Spleen (tissue), 11 donors: ENCODE data around the gene CAMTA1. TPM values are rescaled to one million over a fixed set of nuclear protein-coding genes. Genes with fewer than 3 reads are reported as not detected.

ENCODE experiments used
- DNase-seq: peaks from one replicate; pipeline ENCODE4 v3.0.0-alpha.2; 2020
- H3K27ac ChIP-seq, 8 donors: fragments of 200-600 bp; sonication (generic) in 7 of 8; 1 replicate in 4 of 8; 2 replicates in 4 of 8; pipeline versions ENCODE4 v1.5.0 to v1.8.0; 2016 to 2021; ENCODE audit warnings: inconsistent platforms in 4 of 8, mild to moderate bottlenecking in 4 of 8, moderate library complexity in 1 of 8
- H3K27me3 ChIP-seq, 7 donors: fragments of 200-600 bp; sonication (generic) in 6 of 7; replicated peaks in 1 of 7; 1 replicate in 4 of 7; 2 replicates in 3 of 7; pipeline versions ENCODE4 v1.5.0 to v1.8.0; 2016 to 2021; ENCODE audit warnings: inconsistent platforms in 3 of 7, mild to moderate bottlenecking in 1 of 7
- H3K36me3 ChIP-seq, 6 donors: fragments of 200-600 bp; sonication (generic) in 5 of 6; 1 replicate in 4 of 6; 2 replicates in 2 of 6; pipeline versions ENCODE4 v1.5.0 to v1.8.0; 2016 to 2021; ENCODE audit warnings: inconsistent platforms in 2 of 6
- H3K4me1 ChIP-seq, 6 donors: fragments of 200-600 bp; sonication (generic) in 5 of 6; 1 replicate in 3 of 6; 2 replicates in 3 of 6; pipeline versions ENCODE4 v1.5.0 to v1.8.0; 2016 to 2021; ENCODE audit warnings: inconsistent platforms in 3 of 6
- H3K4me3 ChIP-seq, 8 donors: fragments of 200-600 bp; sonication (generic) in 7 of 8; 1 replicate in 4 of 8; 2 replicates in 4 of 8; pipeline versions ENCODE4 v1.5.0 to v1.8.0; 2016 to 2021; ENCODE audit warnings: inconsistent platforms in 4 of 8, mild to moderate bottlenecking in 4 of 8, moderate library complexity in 2 of 8
- H3K9me3 ChIP-seq, 8 donors: fragments of 200-600 bp; sonication (generic) in 7 of 8; 1 replicate in 4 of 8; 2 replicates in 4 of 8; pipeline versions ENCODE4 v1.5.0 to v1.8.0; 2016 to 2021; ENCODE audit warnings: inconsistent platforms in 4 of 8
- CTCF ChIP-seq, 11 experiments: fragments of 200-600 bp in 7 of 11; fragments of 450-650 bp in 4 of 11; sonication (generic) in 4 of 11; IDR thresholded peaks in 8 of 11; conservative IDR thresholded peaks in 3 of 11; 1 replicate in 7 of 11; 2 replicates in 4 of 11; pipeline versions ENCODE4 v1.4.0 to v1.8.0; 2016 to 2021; ENCODE audit warnings: antibody characterized with exemption in 11 of 11, inconsistent platforms in 4 of 11, mild to moderate bottlenecking in 1 of 11
- POLR2A ChIP-seq, 3 donors: fragments of 450-650 bp; IDR thresholded peaks; one replicate each; pipeline ENCODE4 v1.5.1; 2017; ENCODE audit warnings: antibody characterized with exemption in 3 of 3, mild to moderate bottlenecking in 1 of 3
- POLR2AphosphoS5 ChIP-seq, 3 donors: sonication (generic); formaldehyde crosslinking; IDR thresholded peaks; one replicate each; pipeline ENCODE4 v1.5.1; 2017; ENCODE audit warnings: antibody characterized with exemption in 3 of 3
- WGBS, 5 donors: extraction: QIAGEN DNeasy Blood & Tissue Kit in 3 of 5; methylation state at CpG; one replicate each; pipeline versions ENCODE4 v1.1.5 to v1.1.7; 2013 to 2018; 5-methylcytosine and 5-hydroxymethylcytosine counted together
- intact Hi-C: fragments of 100-400 bp; cut with DNase I; formaldehyde crosslinking; loops from one replicate; pipeline ENCODE4 v1.15.0; 2023; ENCODE audit warnings: low total_unique reads
- polyA plus RNA-seq, 3 donors: library from polyadenylated mRNA; stranded (reverse); fragments of 200-250 nt; gene quantifications; one replicate each; pipeline ENCODE4 v1.2.1, GENCODE V29; 2013
- total RNA-seq, 7 donors: library from RNA; depleted of rRNA in 3 of 7; stranded (reverse); fragments of >200 nt in 3 of 7; fragmentation: NEBNext Ultra II Directional in 4 of 7; extraction: Animal tissue kit (Norgen Biotek cat#: 25700) in 4 of 7; gene quantifications; one replicate each; pipeline versions ENCODE4 v1.1.0 to v1.2.1, GENCODE V29; 2016 to 2021
- donor health status: healthy with polysubstance abuse.
- donor health status: DM: no; HTN: no; CAD: no; lungs with moderate emphysema.
- donor health status: DM: no; HTN: no; CAD: no.
- donor health status: Bipolar disorder and iron deficiency.
- donor health status: healthy.
- donor health status: DM: no; HTN: no; CAD: no.
- donor health status: DM: yes; HTN: yes; CAD: no.

CAMTA1 gene
- total and polyA plus RNA-seq, 10 donors: 53.0 to 106 (median 77.3) TPM

GRCh38 chr1:7616953-7617352 lies 831.7 kb downstream of the CAMTA1 start:
- no peak for TF ChIP-seq CTCF (IDR thresholded peaks at IDR 0.05 in 8 of 11, conservative IDR thresholded peaks at IDR 0.05 in 3 of 11)
- no peak for TF ChIP-seq POLR2AphosphoS5 (IDR thresholded peaks at IDR 0.05)
- no peak for TF ChIP-seq POLR2A (IDR thresholded peaks at IDR 0.05)
- no peaks in the 10 kb centered on the region for H3K36me3 ChIP-seq
- peaks cover 0 to 41% (median 0%) of the 10 kb centered on the region in 7 donors for H3K27me3 ChIP-seq
- H3K4me1 ChIP-seq: peaks cover 0 to 5% (median 0%) of the 10 kb centered on the region in 6 donors
- 41 to 69% (median 55%) methylated on average over 10 of the region's 10 CpGs for WGBS, 5 donors
- no peak overlapping the region for H3K4me3 ChIP-seq
- peak; percentile 39 for DNase-seq
- intact Hi-C loops: no loop called here
- no peaks in the 10 kb centered on the region for H3K9me3 ChIP-seq
- no peak overlapping the region for H3K27ac ChIP-seq

GRCh38 chr1:7617826-7618225 lies 832.6 kb downstream of the CAMTA1 start:
- DNase-seq: peak; percentile 18
- Histone ChIP-seq H3K4me3 (no peak overlapping the region), H3K9me3 (no peaks in the 10 kb centered on the region), H3K4me1 (peaks cover 0 to 5% (median 0%) of the 10 kb centered on the region in 6 donors), H3K36me3 (no peaks in the 10 kb centered on the region), H3K27me3 (peaks cover 0 to 46% (median 0%) of the 10 kb centered on the region in 7 donors), H3K27ac (no peak overlapping the region)
- TF ChIP-seq POLR2AphosphoS5 (IDR thresholded peaks at IDR 0.05): no peak
- no peak for TF ChIP-seq POLR2A (IDR thresholded peaks at IDR 0.05)
- WGBS, 5 donors: 67 to 82% (median 78%) methylated on average over 3 of the region's 3 CpGs
- intact Hi-C loops: no loop called here

- H3K4me3 ChIP-seq: no peak overlapping the region
- peaks cover 0 to 44% (median 0%) of the 10 kb centered on the region in 7 donors for H3K27me3 ChIP-seq
- intact Hi-C loops: no loop called here
- no peaks in the 10 kb centered on the region for H3K9me3 ChIP-seq
- no peaks in the 10 kb centered on the region for H3K36me3 ChIP-seq
- no peak overlapping the region for H3K27ac ChIP-seq
- DNase-seq: peak; percentile 22
- no peak for TF ChIP-seq POLR2AphosphoS5 (IDR thresholded peaks at IDR 0.05)
- TF ChIP-seq CTCF (IDR thresholded peaks at IDR 0.05 in 8 of 11, conservative IDR thresholded peaks at IDR 0.05 in 3 of 11): no peak
- TF ChIP-seq POLR2A (IDR thresholded peaks at IDR 0.05): no peak
- H3K4me1 ChIP-seq: peaks cover 0 to 5% (median 0%) of the 10 kb centered on the region in 6 donors
- WGBS, 5 donors: 75 to 82% (median 79%) methylated on average over 4 of the region's 4 CpGs
Observed at GRCh38 chr1:7620196-7620595, 834.9 kb downstream of the CAMTA1 start.

- no peak for TF ChIP-seq POLR2AphosphoS5 (IDR thresholded peaks at IDR 0.05)
- H3K27me3 ChIP-seq: peaks cover 0 to 53% (median 0%) of the 10 kb centered on the region in 7 donors
- H3K4me3 ChIP-seq: no peak overlapping the region
- peak; percentile 24 for DNase-seq
- intact Hi-C loops: no loop called here
- H3K4me1 ChIP-seq: peaks cover 0 to 1% (median 0%) of the 10 kb centered on the region in 6 donors
- no peaks in the 10 kb centered on the region for H3K9me3 ChIP-seq
- no peak overlapping the region for H3K27ac ChIP-seq
- WGBS, 5 donors: 58 to 61% (median 59%) methylated on average over 20 to 24 of the region's 24 CpGs
- H3K36me3 ChIP-seq: no peaks in the 10 kb centered on the region
Observed at GRCh38 chr1:7621334-7622219, 836.3 kb downstream of the CAMTA1 start.

- 77 to 92% (median 85%) methylated on average over 8 of the region's 8 CpGs for WGBS, 5 donors
- peak; percentile 21 for DNase-seq
Observed at GRCh38 chr1:7623842-7624241, 838.6 kb downstream of the CAMTA1 start.

More at GRCh38 chr1:7623842-7624241, 838.6 kb downstream of the CAMTA1 start:
- TF ChIP-seq CTCF (IDR thresholded peaks at IDR 0.05 in 8 of 11, conservative IDR thresholded peaks at IDR 0.05 in 3 of 11) (no peak), POLR2AphosphoS5 (IDR thresholded peaks at IDR 0.05) (no peak), POLR2A (IDR thresholded peaks at IDR 0.05) (no peak)
- intact Hi-C loops: no loop called here
- H3K4me3 ChIP-seq: no peak overlapping the region
- no peak overlapping the region for H3K27ac ChIP-seq
- H3K36me3 ChIP-seq: no peaks in the 10 kb centered on the region
- peaks cover 0 to 56% (median 0%) of the 10 kb centered on the region in 7 donors for H3K27me3 ChIP-seq
- no peaks in the 10 kb centered on the region for H3K9me3 ChIP-seq
- H3K4me1 ChIP-seq: no peaks in the 10 kb centered on the region
